Retina (tissue), 1 donor: ENCODE measurements around the gene RNF144B.
"Not testable (repeated sequence)": the region's sequence is repeated elsewhere in the genome, so short reads cannot be mapped to it uniquely, and the experiment has no call there.

Source experiments
- DNase-seq: peaks from one replicate; pipeline ENCODE4 v3.0.0-alpha.2; 2016

Gene RNF144B

GRCh38 chr6:18380158-18380836 lies 6.9 kb upstream of the RNF144B start:
- no peak for DNase-seq

GRCh38 chr6:18380851-18381250 lies 6.3 kb upstream of the RNF144B start:
- no peak for DNase-seq

- no peak for DNase-seq
Observed at GRCh38 chr6:18383441-18383840, 3.7 kb upstream of the RNF144B start.

DNA sequence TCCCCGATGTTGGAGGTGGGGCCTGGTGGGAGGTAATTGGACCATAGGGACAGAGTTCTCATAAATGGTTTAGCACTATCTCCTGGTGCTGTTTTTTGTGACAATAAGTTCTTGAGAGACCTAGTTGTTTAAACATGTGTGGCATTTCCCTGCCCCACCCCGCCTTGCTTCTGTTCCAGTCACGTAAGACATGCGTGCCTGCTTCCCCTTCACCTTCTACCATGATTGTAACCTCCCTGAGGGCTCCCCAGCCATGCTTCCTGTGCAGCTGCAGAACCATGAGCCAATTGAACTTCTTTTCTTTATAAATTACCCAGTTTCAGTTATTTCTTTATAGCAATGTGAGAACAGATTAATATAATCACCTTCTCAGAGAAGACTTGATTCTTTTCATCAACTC lies 2.5 kb upstream of the RNF144B start:
- no peak for DNase-seq

DNA sequence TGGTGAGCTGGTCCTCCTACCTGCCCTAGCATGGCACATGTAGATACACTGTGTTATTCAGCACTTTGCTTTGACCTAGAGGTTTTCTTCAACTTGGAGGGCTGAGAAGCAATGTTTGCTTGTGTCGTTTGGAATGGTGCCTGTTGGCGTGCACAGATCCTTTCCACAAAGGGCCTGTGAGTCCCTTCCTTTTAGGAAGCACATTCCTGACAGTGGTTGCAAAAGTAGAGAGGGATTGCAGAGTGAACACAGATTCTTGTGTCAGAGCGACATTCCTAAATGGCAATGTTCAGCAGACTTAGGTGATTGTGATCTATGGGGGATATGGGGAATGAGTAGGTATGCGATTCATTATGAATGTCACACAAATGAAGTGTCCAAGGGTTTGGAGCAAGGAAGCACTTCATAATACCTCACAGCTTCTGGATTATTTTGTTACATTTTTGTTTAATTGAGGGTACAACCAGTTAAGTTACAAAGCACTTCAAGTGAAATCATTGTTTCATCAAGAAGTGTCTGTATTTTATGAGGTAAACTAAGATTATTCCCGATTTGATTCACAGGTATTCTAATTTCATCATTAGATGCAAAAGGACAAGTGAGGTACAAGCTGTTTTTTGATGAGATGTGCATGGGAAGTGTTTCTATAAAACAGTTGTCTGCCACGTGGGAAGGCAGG lies 713 bp upstream of the RNF144B start:
- no peak for DNase-seq

DNA sequence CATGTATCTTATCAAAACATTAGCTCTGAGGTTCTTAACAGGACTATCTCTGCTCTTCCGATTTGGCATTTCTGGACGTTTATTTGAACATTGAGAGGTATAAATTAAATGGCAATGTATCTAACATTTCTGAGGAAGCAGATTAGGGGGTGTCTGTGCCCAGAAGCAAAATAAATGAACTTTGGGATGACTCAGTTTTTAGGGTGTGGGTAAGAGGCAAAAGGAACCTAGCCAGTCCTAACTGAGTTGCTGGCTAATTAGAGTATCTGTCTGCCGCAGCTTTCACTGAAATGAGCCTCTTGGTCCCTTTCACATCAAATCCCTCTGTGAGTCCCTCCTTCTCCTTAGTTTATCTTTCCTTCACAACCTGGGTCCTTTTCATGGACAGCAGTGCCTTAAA lies 1.1 kb downstream of the RNF144B start:
- no peak for DNase-seq

- no peak for DNase-seq
Observed at GRCh38 chr6:18388942-18389341, 1.8 kb downstream of the RNF144B start.

DNA sequence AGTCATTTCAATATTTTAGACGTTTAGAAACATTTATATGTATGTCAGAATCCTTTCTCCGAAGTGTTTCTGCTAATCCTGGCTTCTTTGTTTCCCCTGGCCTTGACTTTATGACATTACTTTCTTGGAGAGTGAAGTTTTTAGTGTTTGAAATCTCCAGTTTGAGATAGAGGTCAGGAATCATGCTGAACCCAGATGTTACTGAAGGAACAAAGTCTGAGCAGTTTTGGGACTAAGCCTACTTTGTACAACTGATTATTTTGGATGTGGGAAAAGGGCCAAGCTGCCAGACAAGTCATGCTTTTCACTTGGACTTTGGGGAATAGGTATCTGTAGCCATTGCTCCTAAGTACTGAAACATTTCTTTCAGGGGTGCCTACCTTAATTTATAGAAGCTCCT lies 2.3 kb downstream of the RNF144B start:
- DNase-seq = no peak

DNA sequence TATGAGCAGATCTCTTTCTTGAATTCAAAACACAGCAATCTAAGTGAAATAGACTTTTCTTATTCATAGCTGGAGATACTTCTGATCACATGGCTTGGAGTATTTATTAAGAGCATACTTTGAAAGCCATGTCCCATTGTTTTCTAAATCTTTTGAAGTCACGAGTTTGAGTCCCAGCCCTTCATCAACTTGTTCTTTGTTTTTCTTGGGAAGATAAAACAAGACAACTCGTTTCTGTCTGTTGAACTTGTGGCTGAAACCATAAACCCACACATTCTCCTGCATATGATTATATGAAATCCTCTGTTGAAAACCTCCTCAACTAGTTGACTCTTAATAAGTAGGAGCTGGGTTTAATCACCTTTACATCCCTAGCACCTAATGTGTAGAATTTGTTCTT lies 3.3 kb downstream of the RNF144B start:
- DNase-seq = no peak

DNA sequence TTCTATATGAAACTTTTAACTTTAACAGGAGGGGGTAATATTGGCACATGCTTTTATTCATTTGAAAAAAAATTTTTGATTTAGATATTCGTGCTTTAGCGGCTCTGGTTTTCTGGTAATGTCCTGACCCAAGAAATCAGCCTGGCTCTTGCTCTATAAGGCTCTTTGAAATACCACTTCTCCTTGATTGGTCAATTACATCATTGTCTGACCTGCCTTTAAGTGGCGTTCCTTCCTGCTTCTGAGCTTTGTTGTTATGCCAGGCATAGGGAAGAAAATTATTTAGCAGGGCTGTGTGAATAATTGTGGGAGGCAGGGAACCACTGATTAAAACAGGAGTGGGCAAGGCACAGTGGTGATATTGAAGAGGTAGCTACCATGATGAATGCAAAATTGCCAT lies 3.9 kb downstream of the RNF144B start:
- DNase-seq = no peak

- no peak for DNase-seq
Observed at GRCh38 chr6:18392346-18392877, 5.3 kb downstream of the RNF144B start.

DNA sequence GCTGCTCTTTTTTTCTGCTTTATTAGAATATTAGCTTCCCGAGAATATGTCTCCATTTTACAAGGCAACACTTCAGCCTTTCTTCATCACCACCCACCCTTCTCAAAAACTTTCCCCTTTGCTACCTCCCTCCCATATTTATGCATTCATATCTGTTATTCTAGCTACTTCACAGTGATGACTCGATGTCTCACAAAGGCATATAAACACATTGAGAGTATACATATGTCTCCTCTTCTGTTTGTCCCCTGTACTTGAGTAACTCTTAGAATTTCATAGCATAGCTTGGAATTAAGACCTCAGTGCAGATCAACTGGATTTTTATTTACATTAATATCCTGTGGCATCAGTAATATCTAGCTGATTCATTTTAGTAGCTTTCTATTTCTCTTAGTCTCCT lies 6.5 kb downstream of the RNF144B start:
- DNase-seq = no peak

DNA sequence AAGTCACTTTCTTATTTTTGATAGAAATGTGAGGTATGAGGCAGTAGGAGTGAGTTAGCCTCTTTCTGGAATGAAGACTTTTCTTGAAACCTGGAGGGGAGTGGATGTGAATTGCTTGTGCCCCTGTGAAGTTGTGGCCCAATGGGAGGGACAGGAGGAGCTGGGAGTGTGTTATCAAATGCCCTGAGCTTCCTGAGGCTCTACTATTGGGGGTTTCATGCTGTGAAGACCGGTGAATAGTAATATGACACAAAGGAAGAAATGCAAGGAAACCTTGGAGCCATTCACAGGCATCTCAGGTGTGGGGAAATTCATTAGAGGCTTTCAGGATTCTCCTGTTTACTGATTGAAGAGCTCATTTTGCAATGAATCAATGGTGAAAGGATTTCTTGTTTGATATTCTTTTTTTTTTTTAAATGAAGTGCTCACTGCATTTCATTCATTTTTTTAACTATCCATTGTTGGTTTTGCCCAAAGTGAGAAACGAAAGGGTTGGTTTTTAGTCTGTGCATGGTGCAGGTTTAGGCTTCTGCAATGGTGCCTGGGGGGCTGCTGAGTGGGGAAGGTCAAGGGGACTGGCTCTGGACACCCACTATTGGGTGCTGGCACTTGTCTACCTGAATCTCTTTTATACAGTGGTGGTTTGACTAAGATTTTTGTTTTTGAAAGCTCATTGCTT lies 8.2 kb downstream of the RNF144B start:
- DNase-seq = no peak

DNA sequence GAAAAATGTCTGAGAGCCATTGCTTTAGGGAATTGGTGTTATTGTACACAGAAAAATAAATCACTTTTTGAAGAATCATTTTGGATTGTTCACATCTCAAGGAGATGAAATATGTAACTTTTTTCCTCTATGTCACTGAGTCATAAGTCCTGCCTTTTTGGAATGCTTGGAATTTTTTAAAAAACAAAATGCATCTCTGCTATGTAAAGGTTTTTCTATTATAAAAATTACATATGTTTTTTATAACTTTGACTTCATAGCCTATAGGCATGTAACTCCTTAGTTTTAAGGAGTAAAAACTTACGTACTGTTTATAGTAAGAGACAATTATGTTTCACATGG lies 8.7 kb downstream of the RNF144B start:
- DNase-seq = no peak

GRCh38 chr6:18397701-18398100 lies 10.6 kb downstream of the RNF144B start:
- no peak for DNase-seq

DNA sequence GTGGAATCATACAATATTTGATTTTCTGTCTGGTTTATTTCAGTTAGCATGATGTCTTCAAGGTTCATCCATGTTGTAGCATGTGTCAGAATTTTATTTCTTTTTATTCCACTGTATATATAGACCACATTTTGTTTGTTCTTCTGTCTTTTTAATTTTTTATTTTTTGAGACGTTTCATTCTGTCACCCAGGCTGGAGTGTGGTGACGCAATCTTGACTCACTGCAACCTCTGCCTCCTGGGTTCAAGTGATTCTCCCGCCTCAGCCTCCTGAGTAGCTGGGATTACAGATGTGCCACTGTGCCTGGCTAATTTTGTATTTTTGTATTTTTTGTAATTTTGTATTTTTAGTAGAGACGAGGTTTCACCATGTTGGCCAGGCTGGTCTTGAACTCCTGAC lies 11.1 kb downstream of the RNF144B start:
- not testable (repeated sequence) for DNase-seq

GRCh38 chr6:18400831-18401446 lies 13.8 kb downstream of the RNF144B start:
- DNase-seq = no peak

DNA sequence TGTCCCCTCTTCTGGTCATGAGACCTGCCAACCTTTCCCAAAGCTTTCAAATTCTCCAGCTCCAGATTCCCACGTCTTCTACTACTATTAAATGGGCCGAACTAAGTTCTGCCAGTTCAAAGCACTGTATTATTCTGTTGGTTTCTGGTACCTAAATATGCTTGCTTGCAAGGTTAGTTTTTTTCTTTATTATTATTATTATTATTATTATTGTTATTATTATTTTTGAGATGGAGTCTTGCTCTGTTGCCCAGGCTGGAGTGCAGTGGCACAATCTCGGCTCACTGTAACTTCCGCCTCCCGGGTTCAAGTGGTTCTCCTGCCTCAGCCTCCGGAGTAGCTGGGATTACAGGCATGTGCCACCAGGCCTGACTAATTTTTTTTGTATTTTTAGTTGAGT lies 17.8 kb downstream of the RNF144B start:
- DNase-seq = not testable (repeated sequence)

DNA sequence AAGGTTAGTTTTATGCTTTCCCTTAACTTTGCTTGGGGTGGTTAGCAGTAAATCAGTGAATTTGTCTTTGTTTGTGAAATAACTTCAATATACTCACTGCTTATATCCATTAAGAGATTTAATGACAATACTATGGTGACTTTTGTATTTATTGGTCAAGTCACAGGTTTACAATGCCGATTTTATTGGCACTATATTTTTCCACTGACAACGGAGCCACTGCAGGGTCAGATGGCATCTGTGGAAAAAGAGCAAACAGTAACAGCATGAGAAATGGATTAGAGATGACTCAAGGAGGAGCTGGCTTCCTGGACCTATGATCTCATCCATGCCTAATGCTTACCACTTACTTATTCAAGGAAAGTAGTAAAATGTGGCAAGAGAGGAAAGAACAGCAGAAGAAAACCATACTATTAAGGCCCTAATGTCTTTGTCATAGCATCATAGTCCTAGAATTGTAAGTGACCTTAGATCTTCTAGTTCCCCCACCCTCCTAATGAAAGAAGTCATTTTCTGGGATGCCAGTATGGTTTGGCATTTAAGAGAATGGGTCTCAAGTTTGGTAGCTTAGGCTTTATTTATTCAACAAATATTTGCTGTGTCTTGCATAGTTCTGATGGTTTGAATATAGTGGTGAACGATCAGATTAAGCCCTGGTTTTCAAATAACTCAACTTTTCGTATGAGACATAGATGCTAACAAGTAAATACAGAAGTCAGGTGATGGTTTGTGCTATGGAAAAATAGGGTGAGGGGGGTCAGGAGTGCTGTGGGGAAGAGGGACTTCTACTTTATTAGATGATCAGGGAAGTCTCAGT lies 18.5 kb downstream of the RNF144B start:
- DNase-seq = no peak

GRCh38 chr6:18406955-18407749 lies 20.0 kb downstream of the RNF144B start:
- DNase-seq = no peak

GRCh38 chr6:18409602-18410001 lies 22.5 kb downstream of the RNF144B start:
- not testable (repeated sequence) for DNase-seq

GRCh38 chr6:18410412-18410811 lies 23.3 kb downstream of the RNF144B start:
- no peak for DNase-seq
